ENCODE measurements around the gene RNF182. TPM values are rescaled to one million over a fixed set of nuclear protein-coding genes. Genes with fewer than 3 reads are reported as not detected.
"Not testable (repeated sequence)": the region's sequence is repeated elsewhere in the genome, so short reads cannot be mapped to it uniquely, and the experiment has no call there.

The RNF182 gene
- total RNA-seq, 1 donor from 2014 or later = 6.1 TPM

DNA sequence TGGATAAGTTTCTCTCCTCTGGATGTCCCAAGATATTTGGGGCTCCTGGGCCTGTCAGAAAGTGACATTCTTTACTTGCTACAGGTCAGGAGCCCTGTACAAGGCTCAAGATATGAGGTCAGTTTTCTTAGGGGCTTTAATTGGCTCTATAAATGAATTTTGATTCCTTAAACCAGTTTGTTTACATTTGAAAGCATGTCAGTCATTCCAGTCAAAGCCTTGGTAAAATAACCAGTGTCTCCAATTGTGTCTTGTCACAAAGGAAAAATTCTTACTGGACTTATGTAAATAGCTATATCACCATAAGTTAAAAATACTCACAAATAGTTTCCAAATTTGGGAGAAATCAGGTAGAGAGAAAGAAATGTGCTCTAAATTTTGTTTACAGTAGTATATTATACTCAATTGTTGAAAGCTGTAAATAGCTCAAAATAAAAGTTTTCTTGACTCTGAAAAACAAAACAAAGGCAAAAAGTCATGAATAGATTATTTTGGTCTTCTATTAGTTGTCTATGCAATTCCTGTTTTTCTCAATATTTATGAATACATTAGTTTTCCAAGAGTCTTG is 22.9 kb downstream of the RNF182 start:
- Histone ChIP-seq H3K4me3 (no peak overlapping the region), H3K4me1 (no peaks in the 10 kb centered on the region), H3K9me3 (no peaks in the 10 kb centered on the region), H3K27me3 (no peaks in the 10 kb centered on the region), H3K36me3 (no peaks in the 10 kb centered on the region), H3K27ac (no peak overlapping the region)
- no peak for ATAC-seq
- intact Hi-C loops (cut with DNase I) = no loop called here
- TF ChIP-seq, protein P1, sequence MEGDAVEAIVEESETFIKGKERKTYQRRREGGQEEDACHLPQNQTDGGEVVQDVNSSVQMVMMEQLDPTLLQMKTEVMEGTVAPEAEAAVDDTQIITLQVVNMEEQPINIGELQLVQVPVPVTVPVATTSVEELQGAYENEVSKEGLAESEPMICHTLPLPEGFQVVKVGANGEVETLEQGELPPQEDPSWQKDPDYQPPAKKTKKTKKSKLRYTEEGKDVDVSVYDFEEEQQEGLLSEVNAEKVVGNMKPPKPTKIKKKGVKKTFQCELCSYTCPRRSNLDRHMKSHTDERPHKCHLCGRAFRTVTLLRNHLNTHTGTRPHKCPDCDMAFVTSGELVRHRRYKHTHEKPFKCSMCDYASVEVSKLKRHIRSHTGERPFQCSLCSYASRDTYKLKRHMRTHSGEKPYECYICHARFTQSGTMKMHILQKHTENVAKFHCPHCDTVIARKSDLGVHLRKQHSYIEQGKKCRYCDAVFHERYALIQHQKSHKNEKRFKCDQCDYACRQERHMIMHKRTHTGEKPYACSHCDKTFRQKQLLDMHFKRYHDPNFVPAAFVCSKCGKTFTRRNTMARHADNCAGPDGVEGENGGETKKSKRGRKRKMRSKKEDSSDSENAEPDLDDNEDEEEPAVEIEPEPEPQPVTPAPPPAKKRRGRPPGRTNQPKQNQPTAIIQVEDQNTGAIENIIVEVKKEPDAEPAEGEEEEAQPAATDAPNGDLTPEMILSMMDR (IDR thresholded peaks at IDR 0.05) = no peak
- DNase-seq = no peak

DNA sequence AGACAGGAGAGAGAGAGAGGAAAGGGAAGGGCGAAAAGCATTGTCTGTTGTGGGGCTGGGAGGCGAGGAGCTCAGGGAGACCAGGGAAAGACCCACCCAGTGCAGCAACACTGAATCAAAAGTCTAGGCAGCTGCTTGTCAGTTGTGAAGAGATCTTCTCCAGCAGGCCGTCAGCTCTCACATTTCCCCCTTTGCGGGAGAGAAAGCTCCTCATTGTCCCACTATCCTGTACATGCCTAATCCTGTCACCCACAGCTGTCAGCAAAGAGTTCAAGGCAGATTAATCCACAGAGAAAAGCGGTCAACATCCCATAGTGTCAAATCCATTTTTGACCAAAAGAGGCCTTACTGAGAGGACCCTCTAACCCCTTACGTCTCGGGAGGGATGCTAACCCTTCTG is 27.3 kb downstream of the RNF182 start:
- TF ChIP-seq, protein P1 (IDR thresholded peaks at IDR 0.05) = no peak
- H3K27me3 ChIP-seq = no peaks in the 10 kb centered on the region
- no peak overlapping the region for H3K27ac ChIP-seq

DNA sequence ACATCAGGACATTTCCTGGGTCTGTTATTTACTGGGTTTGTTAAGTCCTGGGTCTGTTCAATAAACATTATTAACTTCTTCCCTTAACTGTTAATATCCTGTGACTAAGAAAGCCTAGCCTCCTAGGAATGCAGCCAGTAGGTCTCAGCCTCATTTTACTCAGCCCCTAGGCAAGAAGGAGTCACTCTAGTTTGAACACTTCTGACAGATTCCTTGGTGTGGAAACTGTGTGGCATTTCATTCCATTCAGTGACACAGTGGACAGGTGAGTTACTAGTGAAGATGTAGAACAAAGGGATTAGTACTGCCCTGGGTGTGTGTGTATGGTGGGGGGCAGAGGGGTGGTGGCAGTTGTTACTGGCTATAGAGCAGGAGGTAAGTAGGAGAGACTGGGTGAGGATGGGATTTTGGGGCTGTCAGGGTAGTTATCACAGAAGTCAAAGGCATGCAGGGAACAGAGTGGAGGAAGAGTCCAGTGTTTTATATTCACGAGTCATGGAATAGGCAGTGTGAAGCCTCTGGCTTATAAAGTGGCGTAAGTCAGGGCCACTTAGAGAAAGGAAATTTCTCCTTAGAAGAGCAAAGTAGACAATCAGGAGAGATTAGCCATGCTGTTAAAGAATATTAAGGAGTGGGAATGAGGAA is 28.4 kb downstream of the RNF182 start:
- Histone ChIP-seq H3K27me3 (no peaks in the 10 kb centered on the region), H3K36me3 (no peaks in the 10 kb centered on the region), H3K4me1 (no peaks in the 10 kb centered on the region), H3K9me3 (no peaks in the 10 kb centered on the region), H3K27ac (no peak overlapping the region), H3K4me3 (no peak overlapping the region)
- DNase-seq (no peak), ATAC-seq (no peak)
- TF ChIP-seq, protein P1 (IDR thresholded peaks at IDR 0.05) = no peak
- intact Hi-C loops (cut with DNase I) = no loop called here

More for the DNA sequence above, 27.3 kb downstream of the RNF182 start:
- ATAC-seq (no peak), DNase-seq (no peak)
- no peaks in the 10 kb centered on the region for H3K9me3 ChIP-seq
- H3K4me3 ChIP-seq = no peak overlapping the region
- no peaks in the 10 kb centered on the region for H3K36me3 ChIP-seq
- no peaks in the 10 kb centered on the region for H3K4me1 ChIP-seq
- intact Hi-C loops (cut with DNase I) = no loop called here

DNA sequence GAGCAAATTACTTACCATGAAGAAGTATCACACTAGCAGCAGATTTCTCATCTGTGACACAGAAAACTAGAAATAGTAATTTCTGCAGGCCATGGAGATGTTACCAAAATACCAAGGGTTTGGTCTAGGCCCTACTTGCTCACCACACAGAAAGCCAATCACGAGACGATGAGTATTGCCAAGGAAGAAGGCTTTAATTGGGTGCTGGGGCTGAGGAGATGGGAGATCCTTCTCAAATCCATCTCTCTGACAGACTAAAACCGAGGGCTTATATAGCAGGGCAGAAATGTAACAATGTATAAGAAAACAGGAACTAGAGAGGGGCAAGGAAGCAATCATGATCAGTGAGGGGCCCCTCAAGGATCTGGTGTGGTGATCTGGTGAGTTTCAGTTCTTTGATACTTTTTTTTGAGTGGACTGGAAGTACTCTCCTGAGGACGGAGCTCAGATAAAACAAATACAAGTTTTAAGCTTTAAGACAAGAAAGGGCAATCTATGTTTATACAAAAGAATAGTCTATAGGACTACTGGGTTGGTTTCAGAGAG is 40.9 kb downstream of the RNF182 start:
- Histone ChIP-seq H3K27ac (no peak overlapping the region), H3K36me3 (no peaks in the 10 kb centered on the region), H3K27me3 (no peaks in the 10 kb centered on the region), H3K4me3 (no peak overlapping the region), H3K9me3 (no peaks in the 10 kb centered on the region), H3K4me1 (no peaks in the 10 kb centered on the region)
- intact Hi-C loops (cut with DNase I) = no loop called here
- TF ChIP-seq, protein P1 (IDR thresholded peaks at IDR 0.05) = no peak
- no peak for DNase-seq
- no peak for ATAC-seq

DNA sequence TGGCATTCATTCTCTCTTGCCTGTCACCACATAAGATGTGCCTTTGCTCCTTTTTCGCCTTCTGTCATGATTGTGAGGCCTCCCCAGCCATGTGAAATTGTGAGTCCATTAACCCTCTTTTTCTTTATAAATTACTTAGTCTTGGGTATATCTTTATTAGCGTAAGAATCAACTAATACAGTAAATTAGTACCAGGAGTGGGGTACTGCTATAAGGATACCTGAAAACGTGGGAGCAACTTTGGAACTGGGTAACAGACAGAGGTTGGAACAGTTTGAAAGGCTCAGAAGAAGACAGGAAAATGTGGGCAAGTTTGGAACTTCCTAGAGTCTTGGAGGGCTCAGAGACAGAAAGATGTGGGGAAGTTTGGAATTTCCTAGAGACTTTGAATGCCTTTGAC is 46.6 kb downstream of the RNF182 start:
- DNase-seq (no peak), ATAC-seq (no peak)
- TF ChIP-seq, protein P1 (IDR thresholded peaks at IDR 0.05) = no peak
- Histone ChIP-seq H3K4me1 (no peaks in the 10 kb centered on the region), H3K4me3 (no peak overlapping the region), H3K27me3 (no peaks in the 10 kb centered on the region), H3K9me3 (no peaks in the 10 kb centered on the region), H3K27ac (no peak overlapping the region), H3K36me3 (no peaks in the 10 kb centered on the region)
- intact Hi-C loops (cut with DNase I) = no loop called here

DNA sequence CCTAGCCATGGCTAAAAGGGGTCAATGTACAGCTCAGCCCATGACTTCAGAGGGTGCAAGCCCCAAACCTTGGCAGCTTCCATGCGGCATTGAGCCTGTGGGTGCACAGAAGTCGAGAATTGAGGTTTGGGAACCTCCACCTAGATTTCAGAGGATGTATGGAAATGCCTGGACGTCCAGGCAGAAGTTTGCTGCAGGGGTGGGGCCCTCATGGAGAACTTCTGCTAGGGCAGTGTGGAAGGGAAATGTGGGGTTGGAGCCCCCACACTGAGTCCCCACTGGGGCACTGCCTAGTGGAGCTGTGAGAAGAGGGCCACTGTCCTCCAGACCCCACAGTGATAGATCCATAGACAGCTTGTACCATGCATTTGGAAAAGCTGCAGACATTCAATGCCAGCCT is 47.9 kb downstream of the RNF182 start:
- H3K36me3 ChIP-seq; intact Hi-C loops (cut with DNase I); ATAC-seq; H3K27me3 ChIP-seq; H3K9me3 ChIP-seq; H3K27ac ChIP-seq; H3K4me1 ChIP-seq; DNase-seq; H3K4me3 ChIP-seq: not testable (repeated sequence)

DNA sequence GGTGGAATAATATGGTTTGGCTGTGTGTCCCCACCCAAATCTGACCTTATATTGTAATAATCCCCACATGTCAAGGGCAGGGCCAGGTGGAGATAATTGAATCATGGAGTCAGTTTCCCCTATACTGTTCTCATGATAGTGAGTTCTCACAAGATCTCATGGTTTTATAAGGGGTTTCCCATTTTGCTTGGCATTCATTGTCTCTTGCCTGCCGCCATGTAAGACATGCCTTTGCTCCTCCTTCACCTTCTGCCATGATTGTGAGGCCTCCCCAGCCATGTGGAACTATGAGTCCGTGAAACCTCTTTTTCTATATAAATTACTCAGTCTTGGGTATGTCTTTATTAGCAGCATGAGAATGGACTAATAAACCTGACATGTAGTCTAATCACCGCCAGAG is 48.7 kb downstream of the RNF182 start:
- intact Hi-C loops (cut with DNase I) = not testable (repeated sequence)

More for the DNA sequence above, 48.7 kb downstream of the RNF182 start:
- not testable (repeated sequence) for H3K4me3 ChIP-seq, DNase-seq, H3K4me1 ChIP-seq, H3K27ac ChIP-seq, H3K9me3 ChIP-seq, H3K27me3 ChIP-seq, ATAC-seq, H3K36me3 ChIP-seq
